GM21825 (cell line): ENCODE results near the gene SFMBT1.
"Not testable (repeated sequence)": the region's sequence is repeated elsewhere in the genome, so short reads cannot be mapped to it uniquely, and the experiment has no call there.

Source experiments
- ATAC-seq: cut with Tn5 transposase; IDR thresholded peaks from one replicate; pipeline ENCODE4 v1.9.1; 2021; ENCODE audit warnings: mild to moderate bottlenecking, moderate library complexity; ENCODE audit not compliant: unreplicated experiment

Gene SFMBT1

GRCh38 chr3:53039376-53039752, 6.5 kb downstream of the SFMBT1 start:
- ATAC-seq: no peak

DNA sequence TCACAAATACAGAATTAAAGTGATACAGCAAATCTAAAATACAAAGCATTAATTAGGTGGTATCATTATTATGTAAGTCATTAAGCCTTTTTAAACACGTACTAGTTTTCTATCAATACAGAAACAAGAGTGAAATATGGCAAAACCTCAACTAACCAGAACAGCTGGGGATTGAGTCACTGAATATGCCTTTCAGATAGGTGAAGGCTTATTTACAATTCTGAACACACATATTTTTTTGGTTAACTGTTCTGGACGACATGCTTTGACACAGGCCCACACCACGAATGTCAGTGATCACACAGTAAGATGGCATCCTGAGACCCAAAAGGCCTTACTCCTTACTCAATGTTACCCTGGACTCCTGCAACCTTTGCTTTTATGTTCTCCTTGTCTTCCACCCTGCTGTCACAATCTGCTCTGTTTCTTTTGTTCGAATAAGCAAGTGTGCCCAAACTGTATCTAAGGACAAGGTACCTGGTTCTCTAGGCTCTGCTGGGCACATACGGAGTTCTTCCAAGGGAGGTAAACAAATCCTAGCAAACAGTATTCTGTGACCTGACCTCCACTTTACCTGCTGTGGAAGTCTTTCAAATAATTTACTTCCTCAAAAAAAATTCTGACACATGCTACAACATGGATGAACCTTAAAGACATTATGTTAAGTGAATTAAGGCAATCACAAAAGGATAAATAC, 7.0 kb downstream of the SFMBT1 start:
- no peak for ATAC-seq

GRCh38 chr3:53035825-53036619, 9.9 kb downstream of the SFMBT1 start:
- ATAC-seq: no peak

GRCh38 chr3:53035018-53035417, 10.9 kb downstream of the SFMBT1 start:
- not testable (repeated sequence) for ATAC-seq

GRCh38 chr3:53034411-53034810, 11.5 kb downstream of the SFMBT1 start:
- not testable (repeated sequence) for ATAC-seq

GRCh38 chr3:53032609-53033008, 13.3 kb downstream of the SFMBT1 start:
- no peak for ATAC-seq

DNA sequence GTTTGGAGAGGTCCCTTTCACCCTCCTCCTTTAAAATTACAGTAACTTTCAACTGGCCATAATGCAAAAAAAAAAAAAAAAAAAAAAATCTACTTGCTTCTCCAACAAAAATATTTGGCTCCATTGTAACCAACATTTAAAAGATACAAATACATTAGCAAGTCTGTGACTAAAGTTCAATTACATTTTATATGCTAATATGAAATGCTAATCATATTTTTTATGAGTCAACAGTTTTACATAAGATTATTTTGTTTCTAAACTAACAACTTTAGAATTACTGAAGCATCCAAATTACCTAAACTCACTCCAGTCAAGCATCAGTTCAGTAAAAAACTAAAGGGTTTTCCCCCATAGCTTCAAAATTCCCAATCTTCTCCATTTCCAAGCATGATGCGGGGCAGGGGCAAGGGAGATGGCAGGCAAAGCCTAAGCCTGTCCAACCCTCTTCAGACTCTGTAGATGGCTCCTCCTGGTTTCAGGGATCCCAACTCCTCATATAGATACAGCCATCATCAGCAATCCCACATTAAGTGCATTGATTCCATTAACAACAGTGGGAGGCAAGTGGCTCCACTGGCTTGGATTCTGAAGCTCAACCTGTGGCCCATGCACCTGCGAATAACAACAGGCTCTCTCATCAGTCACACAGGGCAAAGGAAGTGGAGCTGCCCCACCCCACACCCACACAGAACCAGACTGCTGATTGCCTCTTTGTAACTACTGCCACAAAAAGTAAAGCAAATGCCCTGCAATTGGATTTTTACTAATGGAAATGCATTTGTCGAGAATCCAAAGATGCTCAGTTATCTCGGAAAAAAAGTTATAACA, 15.0 kb downstream of the SFMBT1 start:
- no peak for ATAC-seq

GRCh38 chr3:53028641-53029040, 17.2 kb downstream of the SFMBT1 start:
- no peak for ATAC-seq

- ATAC-seq: no peak
Observed at GRCh38 chr3:53027254-53027844, 18.5 kb downstream of the SFMBT1 start.

DNA sequence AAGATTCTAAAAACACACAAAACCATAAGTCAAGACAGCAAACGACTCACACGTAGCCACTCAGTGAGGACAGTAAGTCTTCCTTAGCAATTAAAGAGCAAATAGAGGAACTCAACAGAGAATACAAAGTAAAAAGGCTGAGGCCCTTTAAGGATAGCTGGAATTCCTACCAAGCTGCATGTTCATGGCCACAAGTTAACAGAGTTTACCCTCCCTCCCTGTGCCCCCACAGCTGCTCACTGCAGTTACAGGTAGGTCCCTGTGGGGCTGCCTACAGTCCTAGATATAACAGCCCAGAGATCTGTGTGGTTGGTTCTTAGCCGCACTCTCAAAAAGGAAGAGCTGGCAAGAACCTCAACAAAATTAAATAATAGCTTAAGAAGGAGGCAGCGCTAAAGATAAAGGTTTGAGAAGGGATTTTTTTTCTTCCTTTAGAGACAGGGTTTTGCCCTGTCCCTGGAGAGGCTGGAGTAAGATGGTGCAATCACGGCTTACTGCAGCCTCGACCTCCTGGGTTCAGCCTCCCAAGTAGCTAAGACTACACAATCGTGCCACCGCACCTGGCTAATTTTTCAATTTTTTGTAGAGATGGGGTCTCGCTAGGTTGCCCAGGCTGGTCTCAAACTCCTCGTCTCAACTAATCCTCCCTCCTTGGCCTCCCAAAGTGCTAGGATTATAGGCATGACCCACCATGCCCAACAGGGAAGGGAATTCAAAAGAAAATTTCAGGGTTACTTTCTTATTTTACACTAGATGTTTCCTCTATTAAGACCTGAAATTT, 19.3 kb downstream of the SFMBT1 start:
- no peak for ATAC-seq

GRCh38 chr3:53024315-53024714, 21.6 kb downstream of the SFMBT1 start:
- ATAC-seq: no peak

DNA sequence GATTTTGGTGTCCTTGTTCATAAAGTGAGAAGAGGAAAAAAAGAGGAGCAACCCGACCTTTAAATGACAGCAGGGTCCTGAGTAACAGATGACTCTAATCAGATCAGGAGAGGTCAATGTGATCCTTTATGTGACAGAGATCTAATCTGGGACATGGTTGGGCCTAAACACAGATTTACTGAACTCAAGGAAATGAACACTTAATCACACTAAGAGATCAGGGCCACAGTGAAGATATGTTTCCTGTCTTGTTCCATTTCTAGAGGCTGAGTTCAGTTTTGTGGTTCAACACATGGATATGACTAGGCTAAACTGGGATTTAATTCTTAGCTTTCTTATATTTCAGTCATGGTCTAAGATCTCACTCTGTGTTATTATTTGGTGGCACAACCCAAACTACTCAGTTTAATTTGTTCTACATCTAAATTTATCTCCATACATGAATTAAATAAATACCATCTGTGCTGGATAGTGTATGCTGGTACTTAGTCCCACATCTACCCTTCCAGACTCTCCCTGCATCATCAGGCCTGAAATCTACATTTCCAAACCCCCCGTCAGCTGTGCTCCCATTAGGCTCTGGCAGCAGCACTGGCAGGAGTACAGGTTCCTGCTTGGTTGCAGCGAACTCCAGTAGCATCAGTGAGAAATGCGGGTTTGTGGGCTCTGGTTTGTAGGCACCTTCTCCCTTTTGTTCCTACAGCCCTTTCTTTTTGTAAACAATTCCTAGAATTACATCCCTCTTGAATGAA, 22.6 kb downstream of the SFMBT1 start:
- no peak for ATAC-seq

- no peak for ATAC-seq
Observed at GRCh38 chr3:53022647-53023046, 23.2 kb downstream of the SFMBT1 start.

- ATAC-seq: no peak
Observed at GRCh38 chr3:53016236-53016635, 29.6 kb downstream of the SFMBT1 start.

- ATAC-seq: no peak
Observed at GRCh38 chr3:53011324-53011723, 34.5 kb downstream of the SFMBT1 start.

DNA sequence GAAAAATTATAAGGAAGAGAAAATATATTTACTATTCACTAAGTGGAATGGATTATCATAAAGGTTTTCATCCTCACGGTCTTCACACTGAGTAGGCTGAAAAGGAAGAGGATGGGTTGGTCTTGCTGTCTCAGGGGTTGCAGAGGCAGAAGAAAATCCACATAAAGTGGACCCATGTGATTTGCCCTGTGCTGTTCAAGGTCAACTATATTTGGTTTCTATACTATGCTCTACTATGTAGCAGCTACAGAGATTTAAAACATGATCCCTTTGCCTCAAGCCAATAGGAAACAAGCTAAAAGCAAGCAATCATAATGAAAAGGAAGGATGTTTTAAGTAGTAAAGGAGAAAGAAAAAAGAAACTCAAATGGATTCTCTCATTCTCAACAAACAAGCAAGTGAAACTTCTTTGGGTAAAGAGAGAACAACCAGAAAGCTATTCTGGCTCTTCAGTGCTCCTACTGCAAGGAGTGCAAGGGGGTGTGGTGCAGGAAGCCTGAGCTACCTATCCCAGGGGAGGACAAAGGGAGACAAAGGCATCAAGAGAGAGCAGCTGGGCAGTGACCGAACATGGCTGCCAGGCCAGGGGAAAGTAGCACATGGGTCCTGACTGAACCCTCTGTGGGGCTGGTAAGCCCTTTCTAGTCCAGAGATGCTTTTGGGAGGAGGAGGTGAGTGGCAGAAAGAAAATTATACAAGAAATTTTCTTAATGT, 35.9 kb downstream of the SFMBT1 start:
- no peak for ATAC-seq

- no peak for ATAC-seq
Observed at GRCh38 chr3:53008932-53009331, 36.9 kb downstream of the SFMBT1 start.

GRCh38 chr3:53005854-53006513, 39.9 kb downstream of the SFMBT1 start:
- no peak for ATAC-seq

DNA sequence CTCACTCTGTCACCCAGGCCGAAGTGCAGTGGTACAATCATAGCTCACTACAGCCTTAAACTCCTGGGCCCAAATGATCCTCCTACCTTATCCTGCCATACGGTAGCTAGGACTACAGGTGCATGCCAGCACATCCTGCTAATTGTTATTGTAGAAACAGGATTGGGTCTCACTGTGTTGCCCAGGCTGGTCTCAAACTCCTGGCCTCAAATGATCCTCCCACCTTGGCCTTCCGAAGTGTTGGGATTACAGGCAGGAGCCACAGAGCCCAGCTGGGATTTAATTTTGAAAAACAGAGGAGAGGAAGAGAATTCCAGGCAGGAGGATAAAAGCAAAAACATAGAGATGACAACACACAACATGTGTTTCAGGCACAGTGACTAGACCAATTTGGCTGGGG, 40.5 kb downstream of the SFMBT1 start:
- ATAC-seq: no peak
